Heart left ventricle (tissue), 16 donors: Measurements from ENCODE around the gene LILRA2. TPM values are rescaled to one million over a fixed set of nuclear protein-coding genes. Genes with fewer than 3 reads are reported as not detected.

Experiments
- ATAC-seq, 4 donors: fragments of 200-7000 bp; cut with Tn5 transposase; one replicate each; pipeline ENCODE4 v1.9.1; 2020 to 2022; ENCODE audit warnings: moderate library complexity in 4 of 4, mild to moderate bottlenecking in 3 of 4, moderate number of reproducible peaks in 1 of 4
- DNase-seq, 5 donors: peaks; one replicate each; pipeline ENCODE4 v3.0.0-alpha.2; 2020
- H3K27ac ChIP-seq, 12 donors: fragments of 200-600 bp; sonication (generic) in 4 of 12; one replicate each; pipeline versions ENCODE4 v1.5.0 to v1.8.0; 2016 to 2022; ENCODE audit warnings: mild to moderate bottlenecking in 2 of 12
- H3K27me3 ChIP-seq, 9 donors: fragments of 200-600 bp; sonication (generic) in 2 of 9; one replicate each; pipeline versions ENCODE4 v1.5.1 to v1.8.0; 2016 to 2022; ENCODE audit warnings: mild to moderate bottlenecking in 3 of 9
- H3K36me3 ChIP-seq, 9 donors: fragments of 200-600 bp; sonication (generic) in 2 of 9; one replicate each; pipeline versions ENCODE4 v1.5.0 to v1.8.0; 2018 to 2022; ENCODE audit warnings: mild to moderate bottlenecking in 2 of 9
- H3K4me1 ChIP-seq, 12 donors: fragments of 200-600 bp; sonication (generic) in 4 of 12; one replicate each; pipeline versions ENCODE4 v1.5.0 to v1.8.0; 2016 to 2022; ENCODE audit warnings: mild to moderate bottlenecking in 3 of 12
- H3K4me3 ChIP-seq, 12 donors: fragments of 200-600 bp; sonication (generic) in 4 of 12; one replicate each; pipeline versions ENCODE4 v1.5.0 to v1.8.0; 2017 to 2022; ENCODE audit warnings: mild to moderate bottlenecking in 9 of 12, moderate library complexity in 4 of 12
- H3K9me3 ChIP-seq, 12 donors: fragments of 200-600 bp; sonication (generic) in 4 of 12; one replicate each; pipeline versions ENCODE4 v1.5.0 to v1.8.0; 2016 to 2022; ENCODE audit warnings: mild to moderate bottlenecking in 1 of 12
- CTCF ChIP-seq, 12 donors: fragments of 200-600 bp; sonication (generic) in 4 of 12; IDR thresholded peaks; one replicate each; pipeline versions ENCODE4 v1.5.0 to v1.8.0; 2018 to 2022; ENCODE audit warnings: antibody characterized with exemption in 12 of 12, mild to moderate bottlenecking in 5 of 12
- POLR2A ChIP-seq, 2 donors: fragments of 450-650 bp; IDR thresholded peaks; one replicate each; pipeline ENCODE4 v1.6.1; 2017; ENCODE audit warnings: antibody characterized with exemption in 2 of 2, mild to moderate bottlenecking in 2 of 2, moderate library complexity in 2 of 2
- WGBS, 4 donors: extraction: QIAGEN DNeasy Blood & Tissue Kit in 2 of 4; methylation state at CpG; one replicate each; pipeline versions ENCODE4 v1.1.5 to v1.1.7; 2013 to 2018; 5-methylcytosine and 5-hydroxymethylcytosine counted together
- intact Hi-C, 10 donors: fragments of 100-400 bp; cut with DNase I; formaldehyde crosslinking; loops; one replicate each; pipeline versions ENCODE4 v1.11.1 to v1.14.2; 2022
- polyA plus RNA-seq, 2 donors: library from polyadenylated mRNA; stranded (reverse); fragments of 200-250 nt; gene quantifications; one replicate each; pipeline ENCODE4 v1.2.3, GENCODE V29; 2013
- total RNA-seq, 9 donors: library from RNA; depleted of rRNA in 2 of 9; stranded (reverse); fragments of >200 nt in 2 of 9; fragmentation: NEBNext Ultra II Directional in 3 of 9; extraction: Animal tissue kit (Norgen Biotek cat#: 25700) in 3 of 9; gene quantifications; one replicate each; pipeline versions ENCODE4 v1.1.0 to v1.2.4, GENCODE V29; 2016 to 2023
- donor health status: ischemic (EF 13 %, LVEDD 7.1; RV severe dilation, severe dysfunction).
- donor health status: healthy with polysubstance abuse.
- donor health status: DM: no; HTN: yes; CAD: no.
- donor health status: DM: no; HTN: no; CAD: no.
- donor health status: ischemic (EF 25% LVEDD 6.9; RV normal size, moderate dysfunction).
- donor health status: ischemic (EF 25% LVEDD 5.7; RV mildly dilated, moderate dysfunction).
- donor health status: healthy.
- donor health status: DM: yes; HTN: yes; CAD: no.
- donor health status: ischemic (EF 35%, LVEDD 5.7; RV mildly dilated, moderate dysfunction).
- donor health status: nonischemic (EF 11% LVEDD 7.7; RV severe dilation, severe dysfunction).
- donor health status: DM: yes; HTN: yes; CAD: no.
- donor health status: PGD.
- donor health status: ischemic (EF 29% LVEDD 5.4; RV normal size, mild dysfunction).
- donor health status: nonischemic (EF 23%, LVEDD 6.1; RV moderate dilation, normal function).

LILRA2 gene
- total and polyA plus RNA-seq, 11 donors, result 0.31 to 8.9 (median 0.85) TPM

GRCh38 chr19:54608205-54608604, 34.6 kb downstream of the LILRA2 start:
- ATAC-seq (no peak), DNase-seq (no peak)
- Histone ChIP-seq H3K4me3 (no peak overlapping the region), H3K27me3 (peaks cover 0 to 4% (median 0%) of the 10 kb centered on the region in 9 donors), H3K4me1 (peaks cover 0 to 39% (median 0%) of the 10 kb centered on the region in 12 donors), H3K27ac (no peak overlapping the region), H3K9me3 (peaks cover 0 to 22% (median 2%) of the 10 kb centered on the region in 12 donors), H3K36me3 (no peaks in the 10 kb centered on the region)
- 72 to 83% (median 78%) methylated on average over 6 to 7 of the region's 7 CpGs for WGBS, 4 donors
- intact Hi-C loops, result no loop called here
- no peak for TF ChIP-seq POLR2A (IDR thresholded peaks at IDR 0.05)
- no peak for TF ChIP-seq CTCF (IDR thresholded peaks at IDR 0.05)

GRCh38 chr19:54608792-54609191, 35.2 kb downstream of the LILRA2 start:
- intact Hi-C loops, result no loop called here
- Histone ChIP-seq H3K4me1 (peaks cover 0 to 39% (median 0%) of the 10 kb centered on the region in 12 donors), H3K27ac (no peak overlapping the region), H3K36me3 (no peaks in the 10 kb centered on the region), H3K9me3 (peaks cover 0 to 22% (median 2%) of the 10 kb centered on the region in 12 donors), H3K27me3 (peaks cover 0 to 4% (median 0%) of the 10 kb centered on the region in 9 donors), H3K4me3 (no peak overlapping the region)
- ATAC-seq (no peak), DNase-seq (no peak)
- TF ChIP-seq POLR2A (IDR thresholded peaks at IDR 0.05) (no peak), CTCF (IDR thresholded peaks at IDR 0.05) (no peak)
- WGBS, 4 donors, result 81 to 88% (median 84%) methylated on average over 12 to 15 of the region's 15 CpGs

GRCh38 chr19:54609356-54609791, 35.8 kb downstream of the LILRA2 start:
- Histone ChIP-seq H3K4me3 (no peak overlapping the region), H3K36me3 (no peaks in the 10 kb centered on the region), H3K27me3 (peaks cover 0 to 4% (median 0%) of the 10 kb centered on the region in 9 donors), H3K4me1 (peaks cover 0 to 39% (median 0%) of the 10 kb centered on the region in 12 donors), H3K27ac (no peak overlapping the region), H3K9me3 (peaks cover 0 to 22% (median 2%) of the 10 kb centered on the region in 12 donors)
- TF ChIP-seq CTCF (IDR thresholded peaks at IDR 0.05) (no peak), POLR2A (IDR thresholded peaks at IDR 0.05) (no peak)
- no peak for ATAC-seq
- intact Hi-C loops, result no loop called here
- peak in 1 of 5 donors; percentile 11 for DNase-seq
- WGBS, 4 donors, result 86 to 91% (median 89%) methylated on average over 22 to 26 of the region's 26 CpGs

GRCh38 chr19:54612428-54612827, 38.8 kb downstream of the LILRA2 start:
- H3K27ac ChIP-seq, result no peak overlapping the region
- intact Hi-C loops, result no loop called here
- no peak overlapping the region for H3K4me3 ChIP-seq
- peaks cover 0 to 17% (median 0%) of the 10 kb centered on the region in 12 donors for H3K9me3 ChIP-seq
- no peaks in the 10 kb centered on the region for H3K36me3 ChIP-seq
- H3K4me1 ChIP-seq, result peaks cover 0 to 31% (median 0%) of the 10 kb centered on the region in 12 donors
- TF ChIP-seq POLR2A (IDR thresholded peaks at IDR 0.05) (no peak), CTCF (IDR thresholded peaks at IDR 0.05) (no peak)
- no peaks in the 10 kb centered on the region for H3K27me3 ChIP-seq
- peak in 1 of 5 donors; percentile 2 for DNase-seq
- no peak for ATAC-seq
- 77 to 91% (median 84%) methylated on average over 1 of the region's 1 CpG for whole genome bisulfite sequencing, 4 donors
